ENCODE measurements around the gene SAP25. TPM values are rescaled to one million over a fixed set of nuclear protein-coding genes. Genes with fewer than 3 reads are reported as not detected.

Gene SAP25
- polyA plus RNA-seq, 3 donors, result 67.2 TPM; not detected in 2

GRCh38 chr7:100604028-100604975 lies 30.6 kb upstream of the SAP25 start:
- peak overlapping the region; percentile 92 for H2AFZ ChIP-seq (ENCODE audit: insufficient read depth, low read depth, low read length, poor library complexity, severe bottlenecking)
- H3K27ac Mint-ChIP-seq, result peak overlapping the region in 3 of 7 donors; percentile 61 to 80 (median 64)
- peak overlapping the region; percentile 90 for H3K4me2 ChIP-seq (replicated peaks; ENCODE audit: extremely low read depth, low read length, poor library complexity, severe bottlenecking)
- H4K20me1 ChIP-seq (ENCODE audit: insufficient read depth, low read length), result no peaks in the 10 kb centered on the region
- H3K27ac ChIP-seq (ENCODE audit: low read depth in 1 of 2, low read length in 2 of 2), result peak overlapping the region; percentile 12 to 68
- no peaks in the 10 kb centered on the region for H3K79me2 ChIP-seq (ENCODE audit: insufficient read depth, low read length)
- intact Hi-C loops (cut with micrococcal nuclease), result loop anchor here in 1 of 2 donors (2.0 kb wide), 1 partner anchor 86 kb away; no protein-coding TSS in a partner anchor
- H3K4me3 ChIP-seq (replicated peaks in 1 of 3; ENCODE audit: low read depth in 2 of 3, low read length in 3 of 3), result peak overlapping the region; percentile 64 to 90 (median 89)
- TF ChIP-seq CTCF (IDR thresholded peaks at IDR 0.05), result peak; percentile 64
- H3K36me3 Mint-ChIP-seq, result peaks cover 0 to 4% of the 10 kb centered on the region in 2 donors
- peaks cover 24 to 26% of the 10 kb centered on the region in 2 donors for H3K4me1 ChIP-seq (ENCODE audit: control insufficient read depth in 1 of 2, insufficient read depth in 2 of 2, low read length in 2 of 2)
- DNase-seq, result peak; percentile 64 to 70 (median 70)
- peak overlapping the region; percentile 77 to 87 for H3K4me3 Mint-ChIP-seq
- H3K27me3 ChIP-seq (ENCODE audit: control insufficient read depth in 2 of 2, insufficient read depth in 2 of 2, low read length in 2 of 2), result peaks cover 0 to 24% of the 10 kb centered on the region in 2 donors
- H3K9me3 ChIP-seq (replicated peaks in 1 of 2; ENCODE audit: control insufficient read depth in 1 of 2, insufficient read depth in 1 of 2, low read length in 2 of 2), result no peaks in the 10 kb centered on the region
- WGBS (ENCODE audit: insufficient coverage), result under 1% methylated on average over 53 of the region's 70 CpGs
- H3K9me3 Mint-ChIP-seq, result peaks cover 0 to 5% (median 0%) of the 10 kb centered on the region in 7 donors
- peaks cover 21% of the 10 kb centered on the region for H3K4me1 Mint-ChIP-seq
- H3K27me3 Mint-ChIP-seq (ENCODE audit: low read depth in 3 of 3), result peaks cover 17 to 45% (median 38%) of the 10 kb centered on the region in 3 donors
- H3K9ac ChIP-seq (ENCODE audit: insufficient read depth, low read length, poor library complexity, severe bottlenecking), result peak overlapping the region; percentile 60
- no peaks in the 10 kb centered on the region for H3K36me3 ChIP-seq (replicated peaks in 1 of 2; ENCODE audit: control insufficient read depth in 1 of 2, insufficient read depth in 2 of 2, low read length in 2 of 2)

GRCh38 chr7:100603726-100604027 lies 30.0 kb upstream of the SAP25 start:
- Mint-ChIP-seq H3K4me1 (peaks cover 21% of the 10 kb centered on the region), H3K4me3 (peak overlapping the region; percentile 71 to 87), H3K27me3 (ENCODE audit: low read depth in 3 of 3) (peaks cover 17 to 45% (median 40%) of the 10 kb centered on the region in 3 donors), H3K36me3 (peaks cover 0 to 4% of the 10 kb centered on the region in 2 donors), H3K27ac (peak overlapping the region in 2 of 7 donors; percentile 61 to 71), H3K9me3 (peaks cover 0 to 5% (median 0%) of the 10 kb centered on the region in 7 donors)
- Histone ChIP-seq H3K36me3 (replicated peaks in 1 of 2; ENCODE audit: control insufficient read depth in 1 of 2, insufficient read depth in 2 of 2, low read length in 2 of 2) (no peaks in the 10 kb centered on the region), H2AFZ (ENCODE audit: insufficient read depth, low read depth, low read length, poor library complexity, severe bottlenecking) (peak overlapping the region; percentile 92), H3K9me3 (replicated peaks in 1 of 2; ENCODE audit: control insufficient read depth in 1 of 2, insufficient read depth in 1 of 2, low read length in 2 of 2) (no peaks in the 10 kb centered on the region), H3K4me3 (replicated peaks in 1 of 3; ENCODE audit: low read depth in 2 of 3, low read length in 3 of 3) (peak overlapping the region in 2 of 3 experiments; percentile 89 to 90), H4K20me1 (ENCODE audit: insufficient read depth, low read length) (no peaks in the 10 kb centered on the region), H3K79me2 (ENCODE audit: insufficient read depth, low read length) (no peaks in the 10 kb centered on the region), H3K27me3 (ENCODE audit: control insufficient read depth in 2 of 2, insufficient read depth in 2 of 2, low read length in 2 of 2) (peaks cover 0 to 24% of the 10 kb centered on the region in 2 donors), H3K4me1 (ENCODE audit: control insufficient read depth in 1 of 2, insufficient read depth in 2 of 2, low read length in 2 of 2) (peaks cover 24 to 26% of the 10 kb centered on the region in 2 donors), H3K27ac (ENCODE audit: low read depth in 1 of 2, low read length in 2 of 2) (no peak overlapping the region), H3K4me2 (replicated peaks; ENCODE audit: extremely low read depth, low read length, poor library complexity, severe bottlenecking) (peak overlapping the region; percentile 90), H3K9ac (ENCODE audit: insufficient read depth, low read length, poor library complexity, severe bottlenecking) (peak overlapping the region; percentile 50)
- DNase-seq, result no peak
- no peak for TF ChIP-seq CTCF (IDR thresholded peaks at IDR 0.05)
- WGBS (ENCODE audit: insufficient coverage), result 32% methylated on average over 10 of the region's 10 CpGs
- intact Hi-C loops (cut with micrococcal nuclease), result loop anchor here in 1 of 2 donors (2.0 kb wide), 1 partner anchor 87 kb away; no protein-coding TSS in a partner anchor

Measured in CD14-positive monocyte (primary cell).